ENCODE measurements around the gene HHATL.

DNA sequence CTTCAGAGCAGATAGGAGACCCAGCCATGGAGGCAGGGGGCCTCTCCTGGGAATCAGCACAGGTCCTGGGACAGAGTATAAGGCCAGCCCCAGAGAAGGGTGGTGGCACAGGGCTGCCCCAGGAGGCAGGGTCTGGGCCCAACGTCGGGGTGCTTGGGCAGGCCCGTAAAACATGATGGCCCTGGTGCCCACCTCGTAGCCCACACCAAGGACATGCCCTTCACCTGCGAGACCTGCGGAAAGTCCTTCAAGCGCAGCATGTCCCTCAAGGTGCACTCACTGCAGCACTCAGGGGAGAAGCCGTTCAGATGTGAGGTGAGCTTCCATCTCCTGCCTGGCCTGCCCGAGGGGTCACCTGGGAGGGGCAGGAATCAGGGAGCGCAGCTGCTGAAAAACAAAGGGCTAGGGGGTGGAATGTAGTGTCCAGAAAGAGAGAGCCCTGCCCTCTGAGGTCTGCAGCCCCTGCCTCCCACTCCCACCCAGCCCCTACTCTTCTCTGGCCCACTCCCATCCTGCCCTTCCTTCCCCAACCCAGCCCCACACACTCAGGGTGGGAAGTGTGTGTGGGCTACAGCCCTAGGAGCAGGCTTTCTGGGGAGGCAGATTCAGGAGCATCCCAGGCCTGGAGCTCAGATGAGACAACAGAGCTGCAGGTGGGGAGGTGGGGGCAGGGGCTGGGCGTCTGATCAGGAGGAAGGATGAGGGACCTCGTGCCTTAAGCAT lies 39.6 kb downstream of the HHATL start:
- TF ChIP-seq, protein P1, sequence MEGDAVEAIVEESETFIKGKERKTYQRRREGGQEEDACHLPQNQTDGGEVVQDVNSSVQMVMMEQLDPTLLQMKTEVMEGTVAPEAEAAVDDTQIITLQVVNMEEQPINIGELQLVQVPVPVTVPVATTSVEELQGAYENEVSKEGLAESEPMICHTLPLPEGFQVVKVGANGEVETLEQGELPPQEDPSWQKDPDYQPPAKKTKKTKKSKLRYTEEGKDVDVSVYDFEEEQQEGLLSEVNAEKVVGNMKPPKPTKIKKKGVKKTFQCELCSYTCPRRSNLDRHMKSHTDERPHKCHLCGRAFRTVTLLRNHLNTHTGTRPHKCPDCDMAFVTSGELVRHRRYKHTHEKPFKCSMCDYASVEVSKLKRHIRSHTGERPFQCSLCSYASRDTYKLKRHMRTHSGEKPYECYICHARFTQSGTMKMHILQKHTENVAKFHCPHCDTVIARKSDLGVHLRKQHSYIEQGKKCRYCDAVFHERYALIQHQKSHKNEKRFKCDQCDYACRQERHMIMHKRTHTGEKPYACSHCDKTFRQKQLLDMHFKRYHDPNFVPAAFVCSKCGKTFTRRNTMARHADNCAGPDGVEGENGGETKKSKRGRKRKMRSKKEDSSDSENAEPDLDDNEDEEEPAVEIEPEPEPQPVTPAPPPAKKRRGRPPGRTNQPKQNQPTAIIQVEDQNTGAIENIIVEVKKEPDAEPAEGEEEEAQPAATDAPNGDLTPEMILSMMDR (IDR thresholded peaks at IDR 0.05): no peak
- TF ChIP-seq POLR2A (IDR thresholded peaks at IDR 0.05): no peak
- no peak for TF ChIP-seq EP300 (IDR thresholded peaks at IDR 0.05)
- no peak for TF ChIP-seq POLR2AphosphoS5 (IDR thresholded peaks at IDR 0.05)
